IPS-NIHi7 (cell line): ENCODE results near the gene LRP3.
A peak's percentile ranks its signal among the peaks of the same experiment; 100 is the strongest.
"Not testable (repeated sequence)": the region's sequence is repeated elsewhere in the genome, so short reads cannot be mapped to it uniquely, and the experiment has no call there.

ENCODE experiments used
- DNase-seq: peaks from one replicate; pipeline ENCODE4 v3.0.0; 2012; ENCODE audit warnings: mixed read lengths; ENCODE audit errors: extremely low spot score

Gene LRP3

DNA sequence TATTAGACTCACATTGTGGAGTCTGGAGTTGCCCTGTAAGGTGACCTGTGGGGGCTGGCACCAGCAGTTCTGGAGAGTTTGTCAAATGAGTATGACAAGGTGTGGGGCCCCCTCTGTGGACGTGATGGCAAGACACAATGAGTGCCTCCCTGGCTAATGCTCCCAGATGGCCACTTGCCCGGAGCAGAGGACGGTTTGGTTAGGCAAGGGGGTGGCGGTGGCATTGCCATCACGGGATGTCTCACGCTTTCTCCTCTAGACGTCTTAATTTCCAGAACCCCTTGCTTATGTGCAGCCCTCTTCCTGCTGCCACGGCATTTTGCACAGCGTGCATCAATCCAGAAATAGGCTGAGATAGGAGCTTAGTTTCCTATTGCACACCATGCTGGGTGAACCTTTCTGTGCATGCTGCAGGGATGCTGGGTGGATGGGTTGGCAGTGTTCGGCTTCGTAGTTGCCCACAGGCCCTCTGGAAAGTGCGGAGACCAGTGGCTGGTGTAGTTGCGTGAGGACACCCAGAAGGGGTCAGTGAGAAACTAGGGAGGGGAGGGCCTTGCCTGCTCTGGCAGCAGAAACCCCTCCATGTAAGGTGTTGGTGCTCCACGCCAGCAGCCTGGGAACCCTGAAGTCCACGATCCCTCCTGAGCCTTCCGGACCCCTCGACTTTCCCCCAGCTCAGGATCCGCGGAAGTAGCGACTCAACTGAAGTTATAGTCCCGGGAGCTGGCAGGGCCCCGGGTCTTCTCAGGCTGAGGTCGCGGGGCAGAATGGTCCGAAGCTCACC is 18.1 kb upstream of the LRP3 start:
- peak; percentile 73 for DNase-seq

DNA sequence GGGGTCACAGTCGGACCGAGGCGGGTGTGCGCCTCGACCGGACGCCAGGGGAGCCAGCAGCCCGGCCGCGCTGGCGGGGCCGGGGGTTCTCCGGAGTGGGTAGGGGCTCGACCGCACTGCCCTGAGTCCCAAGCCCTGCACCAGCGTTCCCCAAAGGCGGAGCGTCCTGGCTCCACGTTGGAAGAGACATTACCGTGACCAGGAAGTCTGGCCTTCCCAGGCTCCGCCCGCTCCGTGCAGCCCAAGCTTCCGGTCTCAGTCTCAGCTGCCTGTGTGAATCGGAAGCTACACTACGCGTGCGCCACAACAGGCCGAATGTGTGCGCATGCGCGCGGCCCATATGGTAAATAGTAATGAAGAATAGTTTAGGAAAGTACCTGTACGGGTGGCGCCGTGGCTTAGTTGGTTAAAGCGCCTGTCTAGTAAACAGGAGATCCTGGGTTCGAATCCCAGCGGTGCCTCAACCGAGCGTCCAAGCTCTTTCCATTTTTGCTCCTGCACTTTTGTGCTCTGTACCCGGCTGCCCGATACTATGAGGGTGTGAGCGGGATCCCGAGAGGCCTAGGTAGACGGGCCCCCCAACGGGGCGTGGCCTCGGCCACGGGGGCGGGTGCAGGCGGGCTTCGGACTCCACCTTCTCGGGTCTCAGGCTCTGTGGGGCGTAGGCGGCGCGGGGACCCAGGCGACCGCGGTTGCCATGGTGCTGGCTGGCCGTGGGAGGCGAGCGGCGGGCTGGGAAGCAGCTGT is 17.3 kb upstream of the LRP3 start:
- DNase-seq, result peak; percentile 98

DNA sequence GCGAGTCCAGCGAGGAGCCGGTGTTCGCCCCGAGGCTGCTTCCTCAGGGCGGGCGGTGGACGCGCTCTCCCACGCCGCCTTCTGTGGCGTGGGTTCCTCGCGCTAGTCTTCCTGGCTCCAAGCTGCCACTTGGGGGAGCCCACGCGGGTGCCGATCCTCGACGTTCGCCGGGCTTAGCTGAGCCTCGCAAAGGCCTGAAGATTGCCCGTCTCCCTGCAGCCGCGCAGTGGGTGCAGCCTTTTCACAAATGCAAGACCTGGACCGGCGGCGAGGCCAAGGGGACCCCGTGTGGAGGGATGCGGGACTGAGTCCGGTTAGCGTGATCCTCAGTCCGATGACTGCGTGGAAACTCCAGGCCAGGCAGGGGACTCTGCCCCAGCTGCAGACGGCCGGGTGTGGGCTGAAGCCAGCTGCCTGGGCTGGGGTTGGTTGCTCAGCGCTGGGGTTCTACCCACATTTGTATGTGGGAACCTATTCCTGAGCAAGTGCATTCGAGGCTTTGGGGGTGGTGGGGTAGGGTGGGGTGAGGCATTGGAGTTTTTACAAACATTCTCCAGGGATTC is 16.6 kb upstream of the LRP3 start:
- DNase-seq, result peak; percentile 23

DNA sequence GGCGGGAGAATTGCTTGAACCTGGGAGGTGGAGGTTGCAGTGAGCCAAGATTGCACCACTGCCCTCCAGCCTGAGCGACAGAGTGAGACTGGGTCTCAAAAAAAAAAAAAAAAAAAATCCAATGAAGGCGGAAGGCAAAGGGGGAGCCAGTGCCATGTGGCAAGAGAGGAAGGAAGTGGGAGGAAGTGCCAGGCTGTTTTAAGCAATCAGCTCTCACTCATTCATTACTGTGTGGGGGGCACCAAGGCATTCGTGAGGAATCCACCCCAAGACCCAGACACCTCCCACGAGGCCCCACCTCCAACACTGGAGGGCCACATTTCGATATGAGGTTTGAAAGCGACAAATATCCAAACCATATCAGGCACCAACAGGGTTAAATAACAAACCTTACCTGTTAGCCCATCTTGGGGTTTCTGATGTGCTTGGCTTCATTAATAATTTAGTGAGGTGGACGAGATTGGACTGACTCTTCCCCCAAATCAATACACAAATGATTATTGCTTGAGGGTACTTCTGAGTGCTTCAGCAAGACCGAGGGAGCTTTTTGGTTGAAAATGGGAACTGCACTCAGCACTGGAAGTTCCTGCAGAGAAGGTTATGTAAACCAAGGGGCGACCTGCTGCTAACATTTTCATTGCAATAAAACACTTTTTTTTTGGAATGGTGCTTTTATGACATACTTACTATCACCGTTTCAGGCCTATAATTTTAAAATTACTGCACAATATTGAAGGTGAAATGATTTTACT is 7.5 kb upstream of the LRP3 start:
- DNase-seq, result no peak

DNA sequence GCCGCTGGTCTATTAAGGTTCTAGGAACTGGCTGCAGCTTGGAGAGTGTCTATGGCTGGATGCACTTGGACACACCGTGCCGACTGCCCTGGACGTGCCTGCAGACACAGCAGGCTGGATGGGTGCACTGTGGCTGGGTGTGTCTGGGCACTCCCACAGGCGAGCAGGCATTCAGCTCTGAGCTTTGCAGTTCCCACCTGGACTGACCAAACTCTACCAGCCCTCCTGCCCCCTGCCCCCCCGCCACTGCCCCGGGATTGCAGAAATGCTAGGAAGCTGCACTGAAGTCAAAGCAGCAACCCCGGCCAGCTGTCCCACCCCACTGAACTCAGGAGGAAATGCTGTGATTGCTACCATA is 7.0 kb upstream of the LRP3 start:
- DNase-seq, result no peak

DNA sequence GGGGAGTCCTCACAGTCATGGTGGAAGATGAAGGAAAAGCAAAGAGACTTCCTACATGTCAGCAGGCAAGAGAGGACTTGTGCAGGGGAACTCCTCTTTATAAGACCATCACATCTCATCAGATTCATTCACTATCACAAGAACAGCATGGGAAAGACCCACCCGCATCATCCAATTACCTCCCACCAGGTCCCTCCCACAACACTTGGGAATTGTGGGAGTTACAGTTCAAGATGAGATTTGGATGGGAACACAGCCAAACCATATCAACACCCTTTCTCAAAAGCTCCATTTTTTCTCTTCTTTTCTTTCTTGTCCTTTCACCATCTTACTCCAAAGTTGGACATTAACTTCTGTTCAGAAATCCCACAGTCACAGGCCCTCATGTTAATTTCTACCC is 4.7 kb upstream of the LRP3 start:
- no peak for DNase-seq

DNA sequence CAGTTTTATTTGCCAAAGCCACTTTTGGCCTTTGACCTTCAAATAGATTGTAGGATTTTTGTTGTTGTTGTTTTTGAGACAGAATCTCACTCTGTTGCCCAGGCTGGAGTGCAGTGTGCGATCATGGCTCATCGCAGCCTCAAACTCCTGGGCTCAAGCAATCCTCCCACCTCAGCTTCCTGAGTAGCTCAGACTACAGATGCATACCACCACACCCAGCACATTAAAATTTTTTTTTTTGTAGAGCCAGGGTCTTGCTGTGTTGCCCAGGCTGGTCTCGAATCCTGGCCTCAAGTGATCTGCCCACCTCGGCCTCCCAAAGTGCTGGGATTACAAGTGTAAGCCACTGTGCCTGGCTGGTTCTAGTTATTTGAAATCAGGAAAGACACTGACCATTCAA is 3.0 kb upstream of the LRP3 start:
- not testable (repeated sequence) for DNase-seq

DNA sequence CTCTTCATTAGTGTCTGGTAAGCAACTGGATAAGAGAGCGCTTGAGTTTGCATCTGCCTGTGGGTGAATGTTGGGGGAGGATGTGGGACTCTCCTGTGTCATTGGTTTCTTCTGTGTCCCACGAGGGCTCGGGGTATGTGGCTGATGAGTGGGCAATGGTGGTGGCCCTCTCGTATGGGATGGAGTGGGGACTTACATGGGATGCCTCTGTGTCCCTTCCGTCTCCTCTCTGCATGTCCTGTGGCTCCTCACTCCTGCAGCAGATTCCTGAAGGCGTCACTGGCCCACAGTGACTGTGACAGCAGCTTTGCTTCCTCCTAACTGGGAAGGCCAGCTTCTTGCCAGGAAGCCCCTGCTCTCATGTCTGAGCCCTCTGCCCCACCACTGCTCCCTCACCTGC is 2.6 kb upstream of the LRP3 start:
- no peak for DNase-seq

DNA sequence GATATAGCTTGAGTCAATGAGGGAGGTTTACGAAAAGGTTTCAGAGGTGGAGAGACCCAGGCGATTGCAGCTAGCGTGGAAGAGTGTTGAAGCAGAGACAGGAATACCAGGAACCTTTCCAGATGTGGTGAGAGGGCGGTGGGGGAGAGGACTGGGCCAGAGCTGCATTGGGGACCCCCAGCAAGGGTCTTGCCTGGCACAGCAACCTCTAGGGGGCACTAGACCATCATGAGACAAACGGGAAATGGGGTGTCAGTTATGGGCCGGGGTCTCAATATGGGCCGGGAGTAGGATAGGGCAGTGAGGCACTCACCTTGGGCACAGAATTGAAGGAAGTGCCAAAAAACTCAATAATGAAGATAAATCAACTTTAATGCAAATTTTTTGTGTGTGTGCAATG is 2.1 kb upstream of the LRP3 start:
- peak; percentile 62 for DNase-seq

DNA sequence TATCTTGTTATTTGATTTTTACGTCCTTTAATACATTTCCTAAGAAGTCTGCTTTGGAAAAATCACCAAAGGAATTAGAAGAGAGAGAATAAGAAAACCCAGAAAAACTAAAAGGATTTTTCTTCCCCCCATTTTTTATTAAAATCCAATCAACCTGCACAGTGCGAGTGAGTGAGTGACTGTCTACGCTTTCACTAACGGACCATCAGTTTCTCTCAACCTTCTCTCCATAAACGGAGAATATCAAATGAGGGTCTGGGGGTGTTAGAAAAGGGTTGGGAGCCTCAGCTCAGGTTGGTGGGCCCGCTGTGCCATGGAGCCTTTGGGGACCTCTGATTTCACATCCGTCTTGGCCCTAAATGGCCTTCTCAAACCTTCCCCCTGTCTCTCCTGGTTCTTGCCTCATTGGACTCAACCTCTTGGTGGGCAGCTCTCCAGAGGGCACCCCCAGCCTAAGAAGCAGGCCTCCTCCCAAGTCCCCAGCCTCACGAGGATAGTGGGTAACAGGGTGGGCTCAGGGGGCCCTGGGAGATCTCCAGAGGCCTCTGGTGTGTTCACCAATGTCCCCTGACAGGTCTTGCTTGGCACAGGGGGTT is 763 bp upstream of the LRP3 start:
- DNase-seq, result no peak

DNA sequence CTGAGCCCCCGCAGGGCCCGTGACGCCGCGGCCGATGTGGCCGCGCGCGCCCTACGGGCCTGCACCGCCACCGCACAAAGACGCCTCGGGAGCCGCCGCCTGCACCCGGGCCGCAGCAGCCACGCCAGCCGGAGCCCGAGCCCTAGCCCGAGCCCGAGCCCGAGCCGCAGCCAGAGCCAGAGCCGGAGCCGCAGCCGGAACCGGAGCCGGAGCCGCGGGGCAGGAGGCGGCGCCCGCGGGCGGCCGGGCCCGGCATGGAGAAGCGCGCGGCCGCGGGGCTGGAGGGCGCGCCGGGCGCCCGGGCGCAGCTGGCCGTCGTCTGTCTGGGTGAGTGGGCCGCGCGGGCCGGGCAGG is 379 bp downstream of the LRP3 start:
- DNase-seq, result no peak

DNA sequence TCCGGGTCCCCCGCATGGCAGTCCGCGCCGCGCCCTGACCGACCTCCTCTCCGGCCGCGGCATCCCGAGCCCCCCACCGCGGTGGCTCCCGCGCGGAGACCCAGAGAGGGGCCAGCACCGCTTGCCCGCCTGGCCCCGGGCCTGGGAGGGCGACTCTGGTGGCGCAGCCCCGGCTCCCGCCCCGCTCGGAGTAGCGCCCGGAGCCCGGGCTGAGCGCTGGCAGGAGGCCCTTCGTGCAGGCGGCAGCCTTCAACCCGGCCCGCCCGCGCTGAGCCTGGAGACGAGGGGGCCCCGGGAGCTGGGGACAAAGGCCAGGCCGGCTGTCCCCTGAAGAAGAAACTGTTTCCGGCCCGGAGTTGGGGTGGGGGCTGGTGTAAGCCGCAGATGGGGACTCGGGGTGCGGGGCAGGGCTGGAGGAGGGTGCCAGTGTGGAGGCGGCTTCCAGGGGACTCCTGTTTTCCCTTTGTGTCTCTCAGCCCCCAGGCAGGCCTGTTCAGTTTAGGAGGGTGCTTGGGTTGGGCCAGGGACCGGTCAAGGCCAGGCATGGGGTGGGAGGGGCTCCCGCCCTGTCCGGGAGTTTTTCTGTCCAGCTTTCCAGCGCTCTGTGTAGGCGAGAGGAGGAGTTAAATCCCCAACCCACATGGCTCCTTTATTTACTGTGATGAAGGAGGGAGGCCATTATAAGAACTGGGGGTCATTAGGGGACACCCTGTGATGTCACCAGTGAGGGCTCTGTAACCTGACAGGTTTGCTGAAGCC is 935 bp downstream of the LRP3 start:
- DNase-seq, result peak; percentile 46

DNA sequence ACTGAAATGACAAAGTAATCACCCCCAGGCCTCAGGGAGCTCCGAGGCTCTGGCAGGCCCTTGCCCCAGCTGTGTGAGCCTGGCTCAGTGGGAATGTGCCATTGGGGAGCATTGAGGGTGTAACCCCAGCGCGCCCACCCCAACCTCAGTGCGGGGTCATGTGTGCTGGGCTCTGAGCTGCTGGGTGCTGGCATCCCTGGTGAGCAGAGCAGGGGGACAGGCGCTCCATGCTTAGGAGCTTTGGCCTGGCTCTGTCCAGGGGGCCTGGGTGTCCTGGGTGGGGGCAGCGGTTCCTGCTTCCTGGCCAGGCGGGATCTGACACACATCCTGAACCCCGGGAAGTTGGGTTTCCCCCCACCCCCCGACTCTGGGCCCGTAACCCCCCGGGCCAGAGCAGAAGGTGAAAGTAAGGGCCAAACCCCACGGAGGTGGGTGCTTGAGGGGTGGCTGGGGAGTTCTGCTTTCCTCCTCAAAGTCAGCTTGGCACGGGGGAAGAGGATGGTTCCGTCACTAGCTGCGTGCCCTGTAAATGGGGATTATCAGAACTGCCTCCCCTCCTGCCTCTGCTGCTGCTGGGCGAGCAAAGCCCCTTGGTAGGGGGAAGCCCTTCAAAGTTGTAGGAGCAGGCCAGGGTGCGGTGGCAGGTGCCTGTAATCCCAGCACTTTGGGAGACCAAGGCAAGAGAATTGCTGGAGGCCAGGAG is 1.7 kb downstream of the LRP3 start:
- DNase-seq, result no peak

DNA sequence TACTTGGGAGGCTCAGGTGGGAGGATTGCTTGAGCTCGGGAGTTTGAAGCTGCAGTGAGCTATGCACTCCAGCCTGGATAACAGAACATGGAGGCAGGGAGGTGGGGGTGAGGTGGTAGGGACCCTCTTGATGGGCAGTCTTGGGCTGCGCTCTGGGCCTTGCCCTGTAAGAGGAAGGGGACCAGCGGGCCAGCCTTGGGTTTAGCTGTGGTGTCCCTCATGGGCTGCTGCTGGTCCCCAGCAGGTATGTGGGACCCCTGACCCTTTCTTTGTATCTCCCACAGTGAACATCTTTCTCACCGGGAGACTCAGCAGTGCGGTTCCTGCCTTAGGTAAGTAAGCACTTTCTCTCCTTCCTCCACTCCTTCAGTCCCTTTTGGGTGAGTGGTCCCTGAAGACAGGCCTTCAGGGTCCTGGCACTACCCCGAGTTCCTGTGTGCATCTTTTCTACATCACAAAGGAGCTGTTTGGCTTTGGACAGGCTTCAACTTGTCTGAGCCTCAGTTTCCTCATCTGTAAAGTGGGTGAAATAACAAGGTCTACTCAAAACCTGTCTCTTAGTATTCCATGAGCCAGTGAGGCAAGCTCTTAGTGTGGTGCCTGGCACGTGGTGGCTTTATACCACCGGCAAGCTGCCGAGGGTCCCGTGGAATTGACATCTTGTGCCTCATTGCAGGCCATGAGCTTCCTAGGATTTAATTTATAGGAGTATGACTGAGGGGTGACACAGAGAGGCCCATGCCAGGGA is 2.5 kb downstream of the LRP3 start:
- no peak for DNase-seq

DNA sequence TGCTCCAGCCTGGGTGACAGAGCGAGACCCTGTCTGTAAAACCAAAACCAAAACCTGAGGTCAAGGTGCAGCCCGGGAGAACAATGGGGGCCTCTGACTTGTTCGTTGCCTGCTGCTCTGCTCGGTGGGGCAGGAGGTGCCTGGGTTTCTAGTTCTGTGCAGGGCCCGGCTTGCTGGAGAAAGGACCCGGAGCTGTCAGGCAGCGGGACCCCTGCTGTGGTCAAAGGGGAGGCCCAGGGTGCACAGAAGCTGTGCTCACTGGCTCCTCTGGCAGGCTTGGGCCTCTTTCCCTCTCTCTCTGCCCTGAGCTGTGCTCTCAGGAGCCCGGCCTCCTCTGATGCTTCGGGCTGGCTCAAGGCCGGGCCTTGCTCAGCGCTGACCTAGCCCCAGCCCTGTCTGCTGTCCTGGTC is 3.5 kb downstream of the LRP3 start:
- no peak for DNase-seq

DNA sequence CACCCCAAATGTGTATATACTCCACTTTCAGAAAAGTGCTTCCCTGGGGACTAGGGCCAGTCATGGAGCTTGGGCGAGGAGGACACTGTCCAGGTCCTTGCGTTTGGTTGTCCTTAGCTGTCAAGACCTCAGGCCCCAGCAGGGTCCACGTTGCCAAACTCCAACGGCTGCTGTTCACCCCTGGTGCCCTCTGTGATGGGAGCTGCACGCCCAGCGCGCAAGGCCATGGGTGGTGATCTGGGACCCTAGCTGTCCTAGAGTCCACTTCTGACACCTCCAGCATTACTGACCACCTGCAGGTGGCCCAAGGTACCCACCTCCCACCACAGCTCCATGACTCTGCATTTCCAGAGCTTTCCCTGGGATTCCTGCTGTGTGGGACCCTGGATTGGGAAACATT is 4.0 kb downstream of the LRP3 start:
- DNase-seq, result no peak

DNA sequence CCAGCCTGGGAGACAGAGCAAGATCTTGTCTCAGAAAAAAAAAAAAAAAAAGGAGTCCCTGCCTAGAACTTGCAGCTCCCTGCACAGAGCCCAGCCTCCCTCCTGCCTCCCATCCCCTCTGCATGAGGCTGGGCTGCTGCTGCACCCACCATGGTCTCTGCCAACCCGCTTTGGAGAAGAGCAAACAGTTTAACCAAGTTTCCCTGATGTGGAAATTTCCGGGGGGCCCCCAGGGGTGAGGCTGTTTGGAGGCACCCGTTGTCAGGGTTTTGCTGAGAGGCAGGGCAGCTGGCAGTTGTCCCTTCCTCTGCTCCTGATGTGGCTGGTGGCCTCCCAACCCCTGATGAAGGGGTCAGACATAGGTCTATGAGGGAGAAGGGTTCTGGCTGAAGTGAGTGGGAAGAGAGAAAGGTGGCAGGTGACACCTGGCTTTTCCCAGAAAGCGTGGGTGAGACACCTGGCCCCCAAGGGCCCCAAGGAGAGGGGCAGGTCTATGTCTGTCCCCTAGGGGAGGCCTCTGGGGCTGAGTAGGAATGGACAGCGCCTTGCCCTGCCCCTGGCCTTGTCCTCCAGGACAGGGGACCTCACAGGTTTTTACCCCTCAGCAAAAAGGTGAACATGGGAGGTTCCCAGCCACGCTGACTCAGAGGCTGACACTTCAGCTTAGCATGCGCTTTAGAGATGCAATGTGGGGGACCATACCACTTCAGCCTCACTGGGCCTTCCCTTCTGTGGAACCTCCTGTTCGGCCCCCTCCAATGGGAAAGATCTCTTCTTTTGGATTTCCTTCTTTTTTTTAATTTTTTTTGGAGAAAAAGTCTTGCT is 5.5 kb downstream of the LRP3 start:
- no peak for DNase-seq

DNA sequence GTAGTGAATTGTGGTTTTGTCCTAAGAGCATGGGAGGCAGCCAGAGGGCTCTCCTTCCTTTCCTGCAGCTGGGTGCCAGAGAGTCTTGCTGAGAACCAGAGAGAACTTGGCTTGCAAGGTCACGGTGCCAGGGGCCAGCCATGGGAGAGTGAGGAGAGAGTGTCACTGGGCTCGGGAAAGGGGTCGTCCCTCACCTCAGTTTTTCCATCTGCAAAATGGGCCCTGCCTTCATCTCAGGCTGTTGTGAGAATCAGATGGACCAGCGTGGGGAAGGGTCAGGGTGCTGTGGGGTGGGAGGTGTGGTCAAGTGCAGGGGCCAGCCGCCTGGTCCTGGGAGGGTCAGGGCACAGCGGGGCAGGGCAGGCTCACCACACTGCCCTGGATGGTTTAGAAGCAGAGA is 7.3 kb downstream of the LRP3 start:
- DNase-seq, result no peak

DNA sequence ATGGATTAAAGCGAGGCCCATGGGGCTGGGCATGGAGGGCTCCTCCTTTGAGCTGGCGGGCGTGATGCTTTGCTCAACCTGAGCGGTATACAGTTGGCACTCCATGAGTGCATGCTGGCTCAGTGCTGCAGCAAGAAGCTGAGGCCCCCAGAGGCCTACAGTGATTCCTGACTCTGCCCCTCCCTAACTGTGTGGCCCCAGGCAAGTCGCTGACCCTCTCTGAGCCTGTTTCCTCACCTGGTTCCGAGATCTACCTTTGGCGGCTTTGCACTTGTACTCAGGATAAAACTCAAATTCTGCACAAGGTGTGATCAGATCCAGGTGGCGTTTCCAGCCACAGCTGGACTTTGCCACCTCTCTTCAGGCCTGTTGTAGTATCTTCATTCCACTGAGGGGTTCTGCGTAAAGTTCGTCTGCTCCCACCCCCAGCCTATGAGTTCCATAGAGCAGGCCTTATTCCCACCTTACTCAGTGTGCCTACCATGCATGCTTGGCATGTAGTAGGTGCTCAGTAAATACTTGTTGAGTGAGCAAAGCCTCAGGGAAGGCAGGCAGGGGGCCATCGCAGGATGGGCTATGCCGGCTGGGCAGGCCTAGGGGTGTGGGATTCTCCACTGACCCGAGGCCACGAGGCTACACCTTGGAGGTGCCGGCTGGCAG is 7.9 kb downstream of the LRP3 start:
- DNase-seq, result no peak
